IPS-18a (cell line): ENCODE results near the gene ZNF182.
"Not testable (repeated sequence)": the region's sequence is repeated elsewhere in the genome, so short reads cannot be mapped to it uniquely, and the experiment has no call there.

Source experiments
- H3K27ac ChIP-seq: one replicate; pipeline ENCODE4 v1.5.1; 2013; ENCODE audit warnings: low read length
- H3K27me3 ChIP-seq: one replicate; pipeline ENCODE4 v1.6.1; 2013; ENCODE audit warnings: mild to moderate bottlenecking, low read length; ENCODE audit not compliant: control insufficient read depth, insufficient read depth
- H3K36me3 ChIP-seq: one replicate; pipeline ENCODE4 v1.6.1; 2013; ENCODE audit warnings: low read depth, low read length; ENCODE audit not compliant: control insufficient read depth
- H3K4me1 ChIP-seq: one replicate; pipeline ENCODE4 v1.6.1; 2013; ENCODE audit warnings: low read depth, low read length; ENCODE audit not compliant: control insufficient read depth
- H3K4me3 ChIP-seq: one replicate; pipeline ENCODE4 v1.5.1; 2013; ENCODE audit warnings: low read length
- H3K9ac ChIP-seq: one replicate; pipeline ENCODE4 v1.6.1; 2013; ENCODE audit warnings: mild to moderate bottlenecking, low read length, moderate library complexity
- H3K9me3 ChIP-seq: one replicate; pipeline ENCODE4 v1.6.1; 2013; ENCODE audit warnings: low read depth, low read length; ENCODE audit not compliant: control insufficient read depth

ZNF182 gene

GRCh38 chrX:47955295-47955694, 48.5 kb downstream of the ZNF182 start:
- H3K9me3 ChIP-seq, result peaks cover 11% of the 10 kb centered on the region
- not testable (repeated sequence) for H3K4me3 ChIP-seq, H3K36me3 ChIP-seq, H3K9ac ChIP-seq, H3K27me3 ChIP-seq, H3K27ac ChIP-seq, H3K4me1 ChIP-seq

GRCh38 chrX:47941423-47941822, 62.4 kb downstream of the ZNF182 start:
- Histone ChIP-seq H3K36me3 (no peaks in the 10 kb centered on the region), H3K27me3 (no peaks in the 10 kb centered on the region), H3K4me3 (no peak overlapping the region), H3K9ac (no peak overlapping the region), H3K9me3 (peaks cover 16% of the 10 kb centered on the region), H3K4me1 (peaks cover 3% of the 10 kb centered on the region), H3K27ac (no peak overlapping the region)

GRCh38 chrX:47940448-47940847, 63.3 kb downstream of the ZNF182 start:
- Histone ChIP-seq H3K9me3 (peaks cover 16% of the 10 kb centered on the region), H3K27me3 (no peaks in the 10 kb centered on the region), H3K9ac (no peak overlapping the region), H3K4me3 (no peak overlapping the region), H3K27ac (no peak overlapping the region), H3K36me3 (no peaks in the 10 kb centered on the region), H3K4me1 (peaks cover 6% of the 10 kb centered on the region)

GRCh38 chrX:47936940-47937317, 66.9 kb downstream of the ZNF182 start:
- H3K9ac ChIP-seq, result no peak overlapping the region
- H3K4me1 ChIP-seq, result peaks cover 6% of the 10 kb centered on the region
- H3K9me3 ChIP-seq, result peaks cover 21% of the 10 kb centered on the region
- H3K4me3 ChIP-seq, result no peak overlapping the region
- H3K36me3 ChIP-seq, result no peaks in the 10 kb centered on the region
- no peaks in the 10 kb centered on the region for H3K27me3 ChIP-seq
- H3K27ac ChIP-seq, result no peak overlapping the region

GRCh38 chrX:47936224-47936939, 67.4 kb downstream of the ZNF182 start:
- H3K4me1 ChIP-seq, result peaks cover 6% of the 10 kb centered on the region
- H3K27ac ChIP-seq, result no peak overlapping the region
- no peaks in the 10 kb centered on the region for H3K36me3 ChIP-seq
- H3K27me3 ChIP-seq, result no peaks in the 10 kb centered on the region
- H3K4me3 ChIP-seq, result no peak overlapping the region
- no peak overlapping the region for H3K9ac ChIP-seq
- peaks cover 21% of the 10 kb centered on the region for H3K9me3 ChIP-seq

- peaks cover 6% of the 10 kb centered on the region for H3K4me1 ChIP-seq
- no peaks in the 10 kb centered on the region for H3K36me3 ChIP-seq
- H3K9me3 ChIP-seq, result peaks cover 22% of the 10 kb centered on the region
- H3K9ac ChIP-seq, result no peak overlapping the region
- H3K4me3 ChIP-seq, result no peak overlapping the region
- no peak overlapping the region for H3K27ac ChIP-seq
- no peaks in the 10 kb centered on the region for H3K27me3 ChIP-seq
Measured at GRCh38 chrX:47933946-47934345, 69.8 kb downstream of the ZNF182 start.

GRCh38 chrX:47931970-47932369, 71.8 kb downstream of the ZNF182 start:
- H3K36me3 ChIP-seq, H3K4me1 ChIP-seq, H3K4me3 ChIP-seq, H3K27ac ChIP-seq, H3K27me3 ChIP-seq, H3K9ac ChIP-seq: not testable (repeated sequence)
- peaks cover 11% of the 10 kb centered on the region for H3K9me3 ChIP-seq

GRCh38 chrX:47927212-47927611, 76.6 kb downstream of the ZNF182 start:
- no peaks in the 10 kb centered on the region for H3K27me3 ChIP-seq
- no peak overlapping the region for H3K27ac ChIP-seq
- H3K4me1 ChIP-seq, result no peaks in the 10 kb centered on the region
- H3K36me3 ChIP-seq, result no peaks in the 10 kb centered on the region
- H3K9me3 ChIP-seq, result peaks cover 21% of the 10 kb centered on the region
- no peak overlapping the region for H3K9ac ChIP-seq
- H3K4me3 ChIP-seq, result no peak overlapping the region
